GM12878 (cell line): ENCODE measurements around the gene TMEM135. TPM values are rescaled to one million over a fixed set of nuclear protein-coding genes. Genes with fewer than 3 reads are reported as not detected.

Source experiments
- ATAC-seq: fragments of 200-7000 bp; cut with Tn5 transposase; 3 replicates; pipeline ENCODE4 v1.9.1; 2020; ENCODE audit warnings: mild to moderate bottlenecking, moderate library complexity
- BruUV-seq: library from RNA; stranded (reverse); fragments of 400-500 nt; replicated peaks from 2 replicates; lab custom pipeline; 2021; lab: Mats Ljungman, UMichigan
- CTCF ChIA-PET: fragments of 300-600 bp; sonication (Branson Sonifier 250); formaldehyde crosslinking; extraction: SDS; loops from one replicate; lab custom pipeline; 2021; ENCODE audit warnings: inconsistent platforms; lab: Yijun Ruan, JAX
- POLR2A ChIA-PET: fragments of 350-600 bp; formaldehyde crosslinking; extraction: SDS; loops from one replicate; lab custom pipeline; 2021; ENCODE audit warnings: inconsistent platforms; lab: Charles Lee
- RAD21 ChIA-PET: fragments of 300-600 bp; sonication (Branson Sonifier 250); formaldehyde crosslinking; loops from one replicate; lab custom pipeline; 2023; ENCODE audit warnings: antibody characterized with exemption; ENCODE audit not compliant: unreplicated experiment; lab: Charles Lee
- SMC1A ChIA-PET: fragments of 300-600 bp; sonication (Branson Sonifier 250); formaldehyde crosslinking; loops from one replicate; lab custom pipeline; 2023; ENCODE audit not compliant: unreplicated experiment, uncharacterized antibody; lab: Charles Lee
- DNase-seq: peaks from one replicate; pipeline ENCODE4 v3.0.0-alpha.2; 2011; ENCODE audit warnings: low read depth, low spot score
- FAIRE-seq: peaks from 3 replicates; lab custom pipeline; 2011; peaks lifted over from hg19 to GRCh38; lab: Jason Lieb, UNC
- H2AFZ ChIP-seq: 2 replicates; pipeline ENCODE4 v1.6.0; 2011; ENCODE audit warnings: low read depth, low read length, control low read depth; ENCODE audit not compliant: control insufficient read depth
- H3K27ac ChIP-seq: 2 replicates; pipeline ENCODE4 v1.5.1; 2011; ENCODE audit warnings: control low read depth; ENCODE audit not compliant: control insufficient read depth, insufficient read depth
- H3K27me3 ChIP-seq, 2 experiments: replicated peaks in 1 of 2; 2 replicates each; pipeline versions ENCODE4 v1.6.0 to v1.6.1; 2011; ENCODE audit warnings: low read length in 1 of 2; ENCODE audit not compliant: control insufficient read depth in 2 of 2, insufficient read depth in 2 of 2
- H3K36me3 ChIP-seq, 2 experiments: 2 replicates each; pipeline ENCODE4 v1.5.1; 2011; ENCODE audit warnings: low read length in 1 of 2; ENCODE audit not compliant: control insufficient read depth in 2 of 2, insufficient read depth in 2 of 2
- H3K4me1 ChIP-seq: 2 replicates; pipeline ENCODE4 v1.6.1; 2011; ENCODE audit warnings: mild to moderate bottlenecking, low read length, moderate library complexity, mixed read lengths; ENCODE audit not compliant: control insufficient read depth, insufficient read depth
- H3K4me2 ChIP-seq: 2 replicates; pipeline ENCODE4 v1.6.0; 2011; ENCODE audit warnings: control low read depth; ENCODE audit not compliant: control insufficient read depth, insufficient read depth
- H3K4me3 ChIP-seq: fragments of 200-600 bp; sonication (generic); 2 replicates; pipeline ENCODE4 v1.5.1; 2016
- H3K79me2 ChIP-seq: 2 replicates; pipeline ENCODE4 v1.6.0; 2011; ENCODE audit warnings: low read length; ENCODE audit not compliant: control insufficient read depth, insufficient read depth
- H3K9ac ChIP-seq: 2 replicates; pipeline ENCODE4 v1.8.0; 2011; ENCODE audit warnings: low read length, control low read depth, mixed read lengths; ENCODE audit not compliant: control insufficient read depth, insufficient read depth
- H3K9me3 ChIP-seq: replicated peaks from 3 replicates; pipeline ENCODE4 v1.5.1; 2011; ENCODE audit warnings: mild to moderate bottlenecking, low read length; ENCODE audit not compliant: control insufficient read depth, insufficient read depth
- H4K20me1 ChIP-seq: 2 replicates; pipeline ENCODE4 v1.6.0; 2011; ENCODE audit not compliant: control insufficient read depth, insufficient read depth
- ASH2L ChIP-seq: fragments of 300-600, 200-600 bp; sonication (generic); IDR thresholded peaks from 2 replicates; pipeline ENCODE4 v1.6.1; 2017; ENCODE audit warnings: low read depth, mild to moderate bottlenecking, borderline replicate concordance
- MLLT1 ChIP-seq: fragments of 450-650 bp; IDR thresholded peaks from 2 replicates; pipeline ENCODE4 v1.6.1; 2016; ENCODE audit warnings: mild to moderate bottlenecking
- MTA2 ChIP-seq: fragments of 450-650 bp; IDR thresholded peaks from 2 replicates; pipeline ENCODE4 v1.6.1; 2016; ENCODE audit warnings: low read depth, mild to moderate bottlenecking, moderate library complexity
- POLR2AphosphoS2 ChIP-seq: IDR thresholded peaks from 2 replicates; pipeline ENCODE4 v1.6.1; 2011; ENCODE audit warnings: low read depth, mild to moderate bottlenecking, low read length, improper control_type of control experiment, moderate library complexity
- RELB ChIP-seq: fragments of 450-650 bp; IDR thresholded peaks from 2 replicates; pipeline ENCODE4 v1.6.1; 2017; ENCODE audit warnings: low read depth, mild to moderate bottlenecking, moderate library complexity
- SRF ChIP-seq, 2 experiments: IDR thresholded peaks; 2 replicates each; pipeline ENCODE4 v1.6.1; 2011; ENCODE audit warnings: low read depth in 2 of 2, low read length in 2 of 2, mild to moderate bottlenecking in 1 of 2, moderate library complexity in 1 of 2
- ZBED1 ChIP-seq: IDR thresholded peaks from 2 replicates; pipeline ENCODE4 v1.6.1; 2016; ENCODE audit warnings: borderline replicate concordance
- WGBS: methylation state at CpG from one replicate; pipeline ENCODE4 v1.1.6; 2016; ENCODE audit warnings: low lambda C conversion rate; ENCODE audit not compliant: insufficient replicate concordance, insufficient coverage; ENCODE audit errors: missing lambda C conversion rate; 5-methylcytosine and 5-hydroxymethylcytosine counted together
- in situ Hi-C: fragments of 300-500 bp; cut with MboI; formaldehyde crosslinking; loops from 9 replicates; pipeline ENCODE4 v1.14.3; 2018; ENCODE audit warnings: mixed read lengths
- intact Hi-C: fragments of 100-400 bp; cut with micrococcal nuclease; formaldehyde crosslinking; loops from one replicate; pipeline ENCODE4 v1.14.2; 2022; ENCODE audit not compliant: unreplicated experiment
- polyA plus RNA-seq, 11 experiments: library from polyadenylated mRNA; depleted of rRNA in 4 of 11; unstranded in 6 of 11; stranded (reverse) in 5 of 11; fragments of >200 nt; fragmentation: Nextera tagmentation in 4 of 11; fragmentation: Illumina TruSeq in 1 of 11; extraction: Ambion mirVana in 4 of 11; extraction: Trizol in 1 of 11; gene quantifications; 1 replicate in 1 of 11; 2 replicates in 10 of 11; pipeline versions ENCODE4 v1.2.1 to v1.2.3, GENCODE V29; 2011 to 2016; ENCODE audit warnings: inconsistent platforms in 2 of 11, missing spikeins in 2 of 11, low read depth in 1 of 11
- total RNA-seq, 4 experiments: library from RNA; depleted of rRNA in 3 of 4; stranded (reverse); fragments of >200 nt in 3 of 4; fragmentation: Illumina TruSeq in 1 of 4; extraction: Trizol in 1 of 4; gene quantifications; 2 replicates each; pipeline versions ENCODE4 v1.2.1 to v1.2.3, GENCODE V29; 2013 to 2021
- TF ChIP-seq, protein P1 (sequence below): IDR thresholded peaks from 2 replicates; pipeline ENCODE4 v1.6.1; 2012; ENCODE audit warnings: mild to moderate bottlenecking, low read depth, low read length
- TF ChIP-seq, protein P2 (sequence below): fragments of 450-650 bp; IDR thresholded peaks from 2 replicates; pipeline ENCODE4 v1.6.1; 2018; ENCODE audit warnings: mild to moderate bottlenecking, low read depth, moderate library complexity; ENCODE audit not compliant: partially characterized antibody
- TF ChIP-seq, protein P3 (sequence below): IDR thresholded peaks from 2 replicates; pipeline ENCODE4 v1.6.1; 2012; ENCODE audit warnings: low read length, inconsistent platforms
- TF ChIP-seq, protein P4 (sequence below): IDR thresholded peaks from 2 replicates; pipeline ENCODE4 v1.6.1; 2011; ENCODE audit warnings: low read depth, low read length, improper control_type of control experiment, borderline replicate concordance

Gene TMEM135
- total and polyA plus RNA-seq, 10 of the 15 experiments (the other 5 are each of a cell fraction or from before 2014, with no cell fraction given) = 7.2 to 117 (median 12.9) TPM

GRCh38 chr11:87127101-87127500 lies 89.4 kb downstream of the TMEM135 start:
- H3K4me2 ChIP-seq = no peak overlapping the region
- H4K20me1 ChIP-seq = no peaks in the 10 kb centered on the region
- ATAC-seq = no peak
- no peaks in the 10 kb centered on the region for H3K9me3 ChIP-seq
- no peak overlapping the region for H3K27ac ChIP-seq
- FAIRE-seq = no peak
- H3K27me3 ChIP-seq = no peaks in the 10 kb centered on the region
- ChIA-PET RAD21 (no interaction called here), POLR2A (no interaction called here), SMC1A (interaction anchor here (1.1 kb wide), 1 partner anchor 17 kb away, joined by 4 read pairs; no protein-coding TSS in a partner anchor), CTCF (interaction anchor here (1.1 kb wide), 1 partner anchor 10 kb away, joined by 4 read pairs; no protein-coding TSS in a partner anchor)
- no peak overlapping the region for H3K4me3 ChIP-seq
- H3K79me2 ChIP-seq = no peaks in the 10 kb centered on the region
- no peak for DNase-seq
- BruUV-seq = no TSS peak
- no peak overlapping the region for H2AFZ ChIP-seq
- in situ Hi-C loops (no loop called here), intact Hi-C loops (no loop called here)
- H3K36me3 ChIP-seq = no peaks in the 10 kb centered on the region
- WGBS = 75% methylated on average over 4 of the region's 4 CpGs
- H3K4me1 ChIP-seq = no peaks in the 10 kb centered on the region
- H3K9ac ChIP-seq = no peak overlapping the region
- TF ChIP-seq MTA2 = no peak
- TF ChIP-seq, protein P1, sequence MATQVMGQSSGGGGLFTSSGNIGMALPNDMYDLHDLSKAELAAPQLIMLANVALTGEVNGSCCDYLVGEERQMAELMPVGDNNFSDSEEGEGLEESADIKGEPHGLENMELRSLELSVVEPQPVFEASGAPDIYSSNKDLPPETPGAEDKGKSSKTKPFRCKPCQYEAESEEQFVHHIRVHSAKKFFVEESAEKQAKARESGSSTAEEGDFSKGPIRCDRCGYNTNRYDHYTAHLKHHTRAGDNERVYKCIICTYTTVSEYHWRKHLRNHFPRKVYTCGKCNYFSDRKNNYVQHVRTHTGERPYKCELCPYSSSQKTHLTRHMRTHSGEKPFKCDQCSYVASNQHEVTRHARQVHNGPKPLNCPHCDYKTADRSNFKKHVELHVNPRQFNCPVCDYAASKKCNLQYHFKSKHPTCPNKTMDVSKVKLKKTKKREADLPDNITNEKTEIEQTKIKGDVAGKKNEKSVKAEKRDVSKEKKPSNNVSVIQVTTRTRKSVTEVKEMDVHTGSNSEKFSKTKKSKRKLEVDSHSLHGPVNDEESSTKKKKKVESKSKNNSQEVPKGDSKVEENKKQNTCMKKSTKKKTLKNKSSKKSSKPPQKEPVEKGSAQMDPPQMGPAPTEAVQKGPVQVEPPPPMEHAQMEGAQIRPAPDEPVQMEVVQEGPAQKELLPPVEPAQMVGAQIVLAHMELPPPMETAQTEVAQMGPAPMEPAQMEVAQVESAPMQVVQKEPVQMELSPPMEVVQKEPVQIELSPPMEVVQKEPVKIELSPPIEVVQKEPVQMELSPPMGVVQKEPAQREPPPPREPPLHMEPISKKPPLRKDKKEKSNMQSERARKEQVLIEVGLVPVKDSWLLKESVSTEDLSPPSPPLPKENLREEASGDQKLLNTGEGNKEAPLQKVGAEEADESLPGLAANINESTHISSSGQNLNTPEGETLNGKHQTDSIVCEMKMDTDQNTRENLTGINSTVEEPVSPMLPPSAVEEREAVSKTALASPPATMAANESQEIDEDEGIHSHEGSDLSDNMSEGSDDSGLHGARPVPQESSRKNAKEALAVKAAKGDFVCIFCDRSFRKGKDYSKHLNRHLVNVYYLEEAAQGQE = no peak
- TF ChIP-seq RELB = no peak
- TF ChIP-seq, protein P2, sequence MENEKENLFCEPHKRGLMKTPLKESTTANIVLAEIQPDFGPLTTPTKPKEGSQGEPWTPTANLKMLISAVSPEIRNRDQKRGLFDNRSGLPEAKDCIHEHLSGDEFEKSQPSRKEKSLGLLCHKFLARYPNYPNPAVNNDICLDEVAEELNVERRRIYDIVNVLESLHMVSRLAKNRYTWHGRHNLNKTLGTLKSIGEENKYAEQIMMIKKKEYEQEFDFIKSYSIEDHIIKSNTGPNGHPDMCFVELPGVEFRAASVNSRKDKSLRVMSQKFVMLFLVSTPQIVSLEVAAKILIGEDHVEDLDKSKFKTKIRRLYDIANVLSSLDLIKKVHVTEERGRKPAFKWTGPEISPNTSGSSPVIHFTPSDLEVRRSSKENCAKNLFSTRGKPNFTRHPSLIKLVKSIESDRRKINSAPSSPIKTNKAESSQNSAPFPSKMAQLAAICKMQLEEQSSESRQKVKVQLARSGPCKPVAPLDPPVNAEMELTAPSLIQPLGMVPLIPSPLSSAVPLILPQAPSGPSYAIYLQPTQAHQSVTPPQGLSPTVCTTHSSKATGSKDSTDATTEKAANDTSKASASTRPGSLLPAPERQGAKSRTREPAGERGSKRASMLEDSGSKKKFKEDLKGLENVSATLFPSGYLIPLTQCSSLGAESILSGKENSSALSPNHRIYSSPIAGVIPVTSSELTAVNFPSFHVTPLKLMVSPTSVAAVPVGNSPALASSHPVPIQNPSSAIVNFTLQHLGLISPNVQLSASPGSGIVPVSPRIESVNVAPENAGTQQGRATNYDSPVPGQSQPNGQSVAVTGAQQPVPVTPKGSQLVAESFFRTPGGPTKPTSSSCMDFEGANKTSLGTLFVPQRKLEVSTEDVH = no peak
- no peak for TF ChIP-seq POLR2AphosphoS2
- no peak for TF ChIP-seq SRF (IDR thresholded peaks at IDR 0.05; ENCODE audit: low read depth in 2 of 2, low read length in 2 of 2)
- TF ChIP-seq, protein P3, sequence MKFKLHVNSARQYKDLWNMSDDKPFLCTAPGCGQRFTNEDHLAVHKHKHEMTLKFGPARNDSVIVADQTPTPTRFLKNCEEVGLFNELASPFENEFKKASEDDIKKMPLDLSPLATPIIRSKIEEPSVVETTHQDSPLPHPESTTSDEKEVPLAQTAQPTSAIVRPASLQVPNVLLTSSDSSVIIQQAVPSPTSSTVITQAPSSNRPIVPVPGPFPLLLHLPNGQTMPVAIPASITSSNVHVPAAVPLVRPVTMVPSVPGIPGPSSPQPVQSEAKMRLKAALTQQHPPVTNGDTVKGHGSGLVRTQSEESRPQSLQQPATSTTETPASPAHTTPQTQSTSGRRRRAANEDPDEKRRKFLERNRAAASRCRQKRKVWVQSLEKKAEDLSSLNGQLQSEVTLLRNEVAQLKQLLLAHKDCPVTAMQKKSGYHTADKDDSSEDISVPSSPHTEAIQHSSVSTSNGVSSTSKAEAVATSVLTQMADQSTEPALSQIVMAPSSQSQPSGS = no peak
- no peak for TF ChIP-seq ZBED1
- TF ChIP-seq, protein P4, sequence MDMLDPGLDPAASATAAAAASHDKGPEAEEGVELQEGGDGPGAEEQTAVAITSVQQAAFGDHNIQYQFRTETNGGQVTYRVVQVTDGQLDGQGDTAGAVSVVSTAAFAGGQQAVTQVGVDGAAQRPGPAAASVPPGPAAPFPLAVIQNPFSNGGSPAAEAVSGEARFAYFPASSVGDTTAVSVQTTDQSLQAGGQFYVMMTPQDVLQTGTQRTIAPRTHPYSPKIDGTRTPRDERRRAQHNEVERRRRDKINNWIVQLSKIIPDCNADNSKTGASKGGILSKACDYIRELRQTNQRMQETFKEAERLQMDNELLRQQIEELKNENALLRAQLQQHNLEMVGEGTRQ = no peak
- no peak for TF ChIP-seq ASH2L
- TF ChIP-seq MLLT1 = no peak
